Measurements from ENCODE around the gene RDH13.
"Not testable (repeated sequence)": the region's sequence is repeated elsewhere in the genome, so short reads cannot be mapped to it uniquely, and the experiment has no call there.

RDH13 gene

GRCh38 chr19:55044771-55045716 is 17.9 kb downstream of the RDH13 start:
- DNase-seq (ENCODE audit: low spot score) = no peak

- no peak for DNase-seq (ENCODE audit: low spot score)
These were observed 18.7 kb downstream of the RDH13 start for GRCh38 chr19:55044286-55044685.

GRCh38 chr19:55042688-55043087 is 20.3 kb downstream of the RDH13 start:
- no peak for DNase-seq (ENCODE audit: low spot score)

- DNase-seq (ENCODE audit: low spot score) = no peak
These were observed 20.6 kb downstream of the RDH13 start for GRCh38 chr19:55042344-55042678.

GRCh38 chr19:55041627-55042343 is 21.2 kb downstream of the RDH13 start:
- DNase-seq (ENCODE audit: low spot score) = no peak

GRCh38 chr19:55041244-55041626 is 21.7 kb downstream of the RDH13 start:
- no peak for DNase-seq (ENCODE audit: low spot score)

- not testable (repeated sequence) for DNase-seq (ENCODE audit: low spot score)
These were observed 22.3 kb downstream of the RDH13 start for GRCh38 chr19:55040654-55041053.

- DNase-seq (ENCODE audit: low spot score) = not testable (repeated sequence)
These were observed 25.3 kb downstream of the RDH13 start for GRCh38 chr19:55037603-55038002.

GRCh38 chr19:55036058-55036457 is 26.9 kb downstream of the RDH13 start:
- no peak for DNase-seq (ENCODE audit: low spot score)

- DNase-seq (ENCODE audit: low spot score) = no peak
These were observed 28.2 kb downstream of the RDH13 start for GRCh38 chr19:55034751-55035150.

- not testable (repeated sequence) for DNase-seq (ENCODE audit: low spot score)
These were observed 29.8 kb downstream of the RDH13 start for GRCh38 chr19:55032976-55033643.

- no peak for DNase-seq (ENCODE audit: low spot score)
These were observed 30.7 kb downstream of the RDH13 start for GRCh38 chr19:55032170-55032800.

- DNase-seq (ENCODE audit: low spot score) = no peak
These were observed 31.8 kb downstream of the RDH13 start for GRCh38 chr19:55031178-55031577.

- DNase-seq (ENCODE audit: low spot score) = no peak
These were observed 34.2 kb downstream of the RDH13 start for GRCh38 chr19:55028757-55029156.

GRCh38 chr19:55027472-55028337 is 35.2 kb downstream of the RDH13 start:
- DNase-seq (ENCODE audit: low spot score) = no peak

- DNase-seq (ENCODE audit: low spot score) = not testable (repeated sequence)
These were observed 35.8 kb downstream of the RDH13 start for GRCh38 chr19:55027140-55027471.

- DNase-seq (ENCODE audit: low spot score) = no peak
These were observed 38.8 kb downstream of the RDH13 start for GRCh38 chr19:55024111-55024510.

GRCh38 chr19:55020351-55020750 is 42.6 kb downstream of the RDH13 start:
- not testable (repeated sequence) for DNase-seq (ENCODE audit: low spot score)

- no peak for DNase-seq (ENCODE audit: low spot score)
These were observed 44.3 kb downstream of the RDH13 start for GRCh38 chr19:55018633-55019032.

- DNase-seq (ENCODE audit: low spot score) = no peak
These were observed 44.7 kb downstream of the RDH13 start for GRCh38 chr19:55018216-55018615.

GRCh38 chr19:55016017-55016416 is 46.9 kb downstream of the RDH13 start:
- no peak for DNase-seq (ENCODE audit: low spot score)

All from SK-N-DZ (cell line).